ENCODE measurements around the gene HMGB2.

The HMGB2 gene

GRCh38 chr4:173371292-173372192 lies 37.4 kb upstream of the HMGB2 start:
- TF ChIP-seq, protein P1, sequence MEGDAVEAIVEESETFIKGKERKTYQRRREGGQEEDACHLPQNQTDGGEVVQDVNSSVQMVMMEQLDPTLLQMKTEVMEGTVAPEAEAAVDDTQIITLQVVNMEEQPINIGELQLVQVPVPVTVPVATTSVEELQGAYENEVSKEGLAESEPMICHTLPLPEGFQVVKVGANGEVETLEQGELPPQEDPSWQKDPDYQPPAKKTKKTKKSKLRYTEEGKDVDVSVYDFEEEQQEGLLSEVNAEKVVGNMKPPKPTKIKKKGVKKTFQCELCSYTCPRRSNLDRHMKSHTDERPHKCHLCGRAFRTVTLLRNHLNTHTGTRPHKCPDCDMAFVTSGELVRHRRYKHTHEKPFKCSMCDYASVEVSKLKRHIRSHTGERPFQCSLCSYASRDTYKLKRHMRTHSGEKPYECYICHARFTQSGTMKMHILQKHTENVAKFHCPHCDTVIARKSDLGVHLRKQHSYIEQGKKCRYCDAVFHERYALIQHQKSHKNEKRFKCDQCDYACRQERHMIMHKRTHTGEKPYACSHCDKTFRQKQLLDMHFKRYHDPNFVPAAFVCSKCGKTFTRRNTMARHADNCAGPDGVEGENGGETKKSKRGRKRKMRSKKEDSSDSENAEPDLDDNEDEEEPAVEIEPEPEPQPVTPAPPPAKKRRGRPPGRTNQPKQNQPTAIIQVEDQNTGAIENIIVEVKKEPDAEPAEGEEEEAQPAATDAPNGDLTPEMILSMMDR (IDR thresholded peaks at IDR 0.05; ENCODE audit: control insufficient read depth, extremely low read depth, insufficient read depth), result no peak
- peak; percentile 71 for DNase-seq (ENCODE audit: low read depth)
- H3K4me3 ChIP-seq (ENCODE audit: low read depth, low read length), result peak overlapping the region; percentile 89

GRCh38 chr4:173370477-173371291 lies 36.5 kb upstream of the HMGB2 start, which contains the start of gene SAP30:
TSS of gene SAP30 (plus strand) at chr4:173370954. CDS start at chr4:173371183, 229 bp downstream.
- H3K4me3 ChIP-seq (ENCODE audit: low read depth, low read length), result peak within 1 kb of the TSS; percentile 89

GRCh38 chr4:173370130-173370476 lies 35.9 kb upstream of the HMGB2 start:
- TF ChIP-seq, protein P1 (IDR thresholded peaks at IDR 0.05; ENCODE audit: control insufficient read depth, extremely low read depth, insufficient read depth), result no peak
- no peak for DNase-seq (ENCODE audit: low read depth)
- peak overlapping the region; percentile 89 for H3K4me3 ChIP-seq (ENCODE audit: low read depth, low read length)

More at GRCh38 chr4:173370477-173371291, 36.5 kb upstream of the HMGB2 start, which contains the start of gene SAP30:
- peak; percentile 89 for DNase-seq (ENCODE audit: low read depth)
- TF ChIP-seq, protein P1 (IDR thresholded peaks at IDR 0.05; ENCODE audit: control insufficient read depth, extremely low read depth, insufficient read depth), result no peak

DNA sequence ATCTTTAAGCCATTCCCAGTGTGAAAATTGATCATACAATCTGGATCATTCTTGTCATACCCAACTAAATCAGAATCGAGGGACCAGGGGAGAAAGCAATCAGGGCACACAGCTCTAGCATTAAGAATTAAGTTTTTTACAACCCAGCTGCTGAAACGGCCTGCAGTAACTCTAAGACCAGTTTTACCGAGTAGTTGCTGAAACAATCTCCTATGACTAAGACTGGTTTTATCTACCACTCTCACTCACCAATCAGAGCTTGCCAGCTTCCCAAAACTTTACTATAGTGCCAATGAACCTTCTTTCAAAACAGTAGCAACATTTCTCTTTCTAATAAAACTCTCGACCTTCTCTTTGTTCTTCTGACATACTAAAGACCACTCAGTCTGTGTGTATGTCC lies 33.8 kb upstream of the HMGB2 start:
- DNase-seq (ENCODE audit: low read depth), result no peak
- no peak overlapping the region for H3K4me3 ChIP-seq (ENCODE audit: low read depth, low read length)
- TF ChIP-seq, protein P1 (IDR thresholded peaks at IDR 0.05; ENCODE audit: control insufficient read depth, extremely low read depth, insufficient read depth), result no peak

DNA sequence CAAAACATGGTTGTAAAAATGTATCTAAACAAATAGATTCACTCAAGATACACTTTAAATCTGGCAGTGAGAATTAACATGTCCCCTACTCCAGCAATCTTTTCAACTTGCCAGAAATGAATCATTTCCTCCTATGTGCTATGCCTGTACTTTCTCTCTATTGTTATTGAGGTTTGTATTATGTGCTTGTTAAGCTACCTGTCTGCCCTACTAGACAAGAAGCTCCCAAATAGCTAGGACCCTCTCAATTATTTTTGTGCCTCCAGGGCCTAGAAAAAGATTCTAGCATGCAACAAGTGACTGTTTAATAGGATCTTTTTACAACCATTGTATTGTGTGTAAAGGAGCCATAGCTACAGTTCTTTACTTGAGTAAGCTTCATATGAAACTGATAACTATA lies 33.1 kb upstream of the HMGB2 start:
- no peak overlapping the region for H3K4me3 ChIP-seq (ENCODE audit: low read depth, low read length)
- no peak for DNase-seq (ENCODE audit: low read depth)
- TF ChIP-seq, protein P1 (IDR thresholded peaks at IDR 0.05; ENCODE audit: control insufficient read depth, extremely low read depth, insufficient read depth), result no peak

GRCh38 chr4:173365359-173365996 lies 31.3 kb upstream of the HMGB2 start:
- DNase-seq (ENCODE audit: low read depth), result no peak
- no peak overlapping the region for H3K4me3 ChIP-seq (ENCODE audit: low read depth, low read length)
- TF ChIP-seq, protein P1 (IDR thresholded peaks at IDR 0.05; ENCODE audit: control insufficient read depth, extremely low read depth, insufficient read depth), result no peak
